Activated CD8-positive, alpha-beta memory T cell treated with anti-CD3 and anti-CD28 coated beads, Interleukin-2, amount 50 U/mL, for 4 hours (primary cell): Measurements from ENCODE around the gene CHST8.
"Not testable (repeated sequence)": the region's sequence is repeated elsewhere in the genome, so short reads cannot be mapped to it uniquely, and the experiment has no call there.

Source experiments
- DNase-seq: peaks from one replicate; pipeline ENCODE4 v3.0.0-alpha.2; 2020

CHST8 gene

GRCh38 chr19:33693678-33694077, 71.9 kb downstream of the CHST8 start:
- DNase-seq: no peak

- DNase-seq: not testable (repeated sequence)
Measured at GRCh38 chr19:33695547-33695946, 73.8 kb downstream of the CHST8 start.

- no peak for DNase-seq
Measured at GRCh38 chr19:33697766-33698165, 76.0 kb downstream of the CHST8 start.

- DNase-seq: no peak
Measured at GRCh38 chr19:33698576-33699435, 77.1 kb downstream of the CHST8 start.

- DNase-seq: no peak
Measured at GRCh38 chr19:33699754-33700407, 78.1 kb downstream of the CHST8 start.

GRCh38 chr19:33700408-33701013, 78.8 kb downstream of the CHST8 start:
- no peak for DNase-seq

- DNase-seq: no peak
Measured at GRCh38 chr19:33701565-33701964, 79.8 kb downstream of the CHST8 start.

GRCh38 chr19:33702606-33703437, 81.1 kb downstream of the CHST8 start:
- no peak for DNase-seq

- DNase-seq: no peak
Measured at GRCh38 chr19:33703438-33703750, 81.6 kb downstream of the CHST8 start.

- no peak for DNase-seq
Measured at GRCh38 chr19:33703821-33704220, 82.1 kb downstream of the CHST8 start.

GRCh38 chr19:33704271-33704670, 82.5 kb downstream of the CHST8 start:
- DNase-seq: no peak

GRCh38 chr19:33705090-33705847, 83.5 kb downstream of the CHST8 start:
- no peak for DNase-seq

- DNase-seq: no peak
Measured at GRCh38 chr19:33705860-33706259, 84.1 kb downstream of the CHST8 start.

- no peak for DNase-seq
Measured at GRCh38 chr19:33706631-33707030, 84.9 kb downstream of the CHST8 start.

- DNase-seq: no peak
Measured at GRCh38 chr19:33712268-33712667, 90.5 kb downstream of the CHST8 start.

GRCh38 chr19:33713194-33713593, 91.4 kb downstream of the CHST8 start:
- DNase-seq: no peak

GRCh38 chr19:33714149-33714548, 92.4 kb downstream of the CHST8 start:
- DNase-seq: no peak

- DNase-seq: no peak
Measured at GRCh38 chr19:33715462-33715861, 93.7 kb downstream of the CHST8 start.

- DNase-seq: no peak
Measured at GRCh38 chr19:33717878-33718277, 96.1 kb downstream of the CHST8 start.

- no peak for DNase-seq
Measured at GRCh38 chr19:33718651-33719254, 97.0 kb downstream of the CHST8 start.

- DNase-seq: no peak
Measured at GRCh38 chr19:33719366-33720154, 97.8 kb downstream of the CHST8 start.
